Measurements from ENCODE around the gene VPS26A.

The VPS26A gene

GRCh38 chr10:69086001-69086509 is 37.9 kb upstream of the VPS26A start:
- no peaks in the 10 kb centered on the region for H3K36me3 ChIP-seq
- H3K4me3 ChIP-seq (ENCODE audit: low read depth, low read length), result no peak overlapping the region
- H3K9me3 ChIP-seq (ENCODE audit: severe bottlenecking), result no peaks in the 10 kb centered on the region
- no peak overlapping the region for H3K27ac ChIP-seq
- no peaks in the 10 kb centered on the region for H3K27me3 ChIP-seq (ENCODE audit: insufficient read depth, low read depth, severe bottlenecking)
- TF ChIP-seq CTCF (IDR thresholded peaks at IDR 0.05; ENCODE audit: low read depth, low read length), result no peak
- DNase-seq, result no peak

GRCh38 chr10:69087590-69088470 is 36.1 kb upstream of the VPS26A start, which contains the start of gene SRGN:
Gene SRGN (plus strand): TSS chr10:69088103. CDS start chr10:69088158, 55 bp downstream.
- no peaks in the 10 kb centered on the region for H3K9me3 ChIP-seq (ENCODE audit: severe bottlenecking)
- H3K27ac ChIP-seq, result no peak within 1 kb of the TSS
- H3K36me3 ChIP-seq, result no peaks in the 10 kb centered on the region
- no peak for DNase-seq
- TF ChIP-seq CTCF (IDR thresholded peaks at IDR 0.05; ENCODE audit: low read depth, low read length), result no peak
- H3K4me3 ChIP-seq (ENCODE audit: low read depth, low read length), result no peak within 1 kb of the TSS
- no peaks in the 10 kb centered on the region for H3K27me3 ChIP-seq (ENCODE audit: insufficient read depth, low read depth, severe bottlenecking)

- DNase-seq, result no peak
- Histone ChIP-seq H3K27me3 (ENCODE audit: insufficient read depth, low read depth, severe bottlenecking) (no peaks in the 10 kb centered on the region), H3K27ac (no peak overlapping the region), H3K4me3 (ENCODE audit: low read depth, low read length) (no peak overlapping the region), H3K36me3 (no peaks in the 10 kb centered on the region), H3K9me3 (ENCODE audit: severe bottlenecking) (no peaks in the 10 kb centered on the region)
- no peak for TF ChIP-seq CTCF (IDR thresholded peaks at IDR 0.05; ENCODE audit: low read depth, low read length)
Measured at GRCh38 chr10:69088471-69088769, 35.6 kb upstream of the VPS26A start.

- DNase-seq, result no peak
- Histone ChIP-seq H3K9me3 (ENCODE audit: severe bottlenecking) (no peaks in the 10 kb centered on the region), H3K27me3 (ENCODE audit: insufficient read depth, low read depth, severe bottlenecking) (no peaks in the 10 kb centered on the region), H3K27ac (no peak overlapping the region), H3K36me3 (no peaks in the 10 kb centered on the region), H3K4me3 (ENCODE audit: low read depth, low read length) (no peak overlapping the region)
- no peak for TF ChIP-seq CTCF (IDR thresholded peaks at IDR 0.05; ENCODE audit: low read depth, low read length)
Measured at GRCh38 chr10:69088801-69089501, 35.0 kb upstream of the VPS26A start.

GRCh38 chr10:69089638-69090599 is 34.1 kb upstream of the VPS26A start:
- no peak for DNase-seq
- no peak overlapping the region for H3K27ac ChIP-seq
- no peak for TF ChIP-seq CTCF (IDR thresholded peaks at IDR 0.05; ENCODE audit: low read depth, low read length)
- no peaks in the 10 kb centered on the region for H3K9me3 ChIP-seq (ENCODE audit: severe bottlenecking)
- no peaks in the 10 kb centered on the region for H3K36me3 ChIP-seq
- H3K4me3 ChIP-seq (ENCODE audit: low read depth, low read length), result no peak overlapping the region
- no peaks in the 10 kb centered on the region for H3K27me3 ChIP-seq (ENCODE audit: insufficient read depth, low read depth, severe bottlenecking)

Measured in WERI-Rb-1 (cell line).